Brain microvascular endothelial cell (primary cell): ENCODE measurements around the gene TMEM178B.

Experiments
- DNase-seq: peaks from one replicate; pipeline ENCODE4 v3.0.0-alpha.2; 2020
- H3K27ac ChIP-seq: fragments of 250-450 bp; sonication (Bioruptor Pico); 2 replicates; pipeline ENCODE4 v1.5.1; 2020; ENCODE audit warnings: mild to moderate bottlenecking, moderate library complexity
- H3K27me3 ChIP-seq: fragments of 250-450 bp; sonication (Bioruptor Pico); replicated peaks from 2 replicates; pipeline ENCODE4 v1.5.1; 2020; ENCODE audit warnings: mild to moderate bottlenecking
- H3K36me3 ChIP-seq: fragments of 250-450 bp; sonication (Bioruptor Pico); replicated peaks from 2 replicates; pipeline ENCODE4 v1.5.1; 2020; ENCODE audit warnings: mild to moderate bottlenecking
- H3K4me3 ChIP-seq: 2 replicates; pipeline ENCODE4 v1.5.1; 2011; ENCODE audit warnings: low read depth, mild to moderate bottlenecking, control low read depth, low read length, moderate library complexity
- in situ Hi-C: cut with HindIII; loops from 2 replicates; pipeline ENCODE4 v1.10.0; 2017; ENCODE audit warnings: low sequenced_read_pairs, low pct_ligation_motif_present
- TF ChIP-seq, protein P1 (sequence below): IDR thresholded peaks from 2 replicates; pipeline ENCODE4 v1.5.1; 2011; ENCODE audit warnings: low read depth, mild to moderate bottlenecking, moderate library complexity, low read length, control low read depth, inconsistent platforms; ENCODE audit errors: missing control alignments

The TMEM178B gene

DNA sequence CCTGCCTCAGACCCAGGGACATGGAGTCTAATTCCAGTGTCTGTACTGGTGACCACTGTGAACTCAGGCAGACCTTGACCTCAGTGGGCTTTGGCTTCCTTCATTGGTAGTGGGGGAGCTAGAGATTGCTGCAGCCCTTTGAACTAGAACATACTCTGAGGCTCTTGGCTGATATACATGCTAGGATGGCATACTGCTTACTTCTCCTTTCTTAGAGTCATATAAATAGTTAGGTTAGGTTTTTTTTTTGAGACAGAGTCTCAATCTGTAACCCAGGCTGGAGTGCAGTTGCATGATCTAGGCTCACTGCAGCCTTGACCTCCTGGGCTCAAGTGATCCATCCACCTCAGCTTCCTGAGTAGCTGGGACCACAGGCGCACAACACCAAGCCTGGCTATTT lies 49.7 kb downstream of the TMEM178B start:
- no peaks in the 10 kb centered on the region for H3K27me3 ChIP-seq
- H3K36me3 ChIP-seq, result no peaks in the 10 kb centered on the region
- H3K27ac ChIP-seq, result no peak overlapping the region
- no peak overlapping the region for H3K4me3 ChIP-seq
- TF ChIP-seq, protein P1, sequence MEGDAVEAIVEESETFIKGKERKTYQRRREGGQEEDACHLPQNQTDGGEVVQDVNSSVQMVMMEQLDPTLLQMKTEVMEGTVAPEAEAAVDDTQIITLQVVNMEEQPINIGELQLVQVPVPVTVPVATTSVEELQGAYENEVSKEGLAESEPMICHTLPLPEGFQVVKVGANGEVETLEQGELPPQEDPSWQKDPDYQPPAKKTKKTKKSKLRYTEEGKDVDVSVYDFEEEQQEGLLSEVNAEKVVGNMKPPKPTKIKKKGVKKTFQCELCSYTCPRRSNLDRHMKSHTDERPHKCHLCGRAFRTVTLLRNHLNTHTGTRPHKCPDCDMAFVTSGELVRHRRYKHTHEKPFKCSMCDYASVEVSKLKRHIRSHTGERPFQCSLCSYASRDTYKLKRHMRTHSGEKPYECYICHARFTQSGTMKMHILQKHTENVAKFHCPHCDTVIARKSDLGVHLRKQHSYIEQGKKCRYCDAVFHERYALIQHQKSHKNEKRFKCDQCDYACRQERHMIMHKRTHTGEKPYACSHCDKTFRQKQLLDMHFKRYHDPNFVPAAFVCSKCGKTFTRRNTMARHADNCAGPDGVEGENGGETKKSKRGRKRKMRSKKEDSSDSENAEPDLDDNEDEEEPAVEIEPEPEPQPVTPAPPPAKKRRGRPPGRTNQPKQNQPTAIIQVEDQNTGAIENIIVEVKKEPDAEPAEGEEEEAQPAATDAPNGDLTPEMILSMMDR, result no peak
- in situ Hi-C loops, result no loop called here
- no peak for DNase-seq

DNA sequence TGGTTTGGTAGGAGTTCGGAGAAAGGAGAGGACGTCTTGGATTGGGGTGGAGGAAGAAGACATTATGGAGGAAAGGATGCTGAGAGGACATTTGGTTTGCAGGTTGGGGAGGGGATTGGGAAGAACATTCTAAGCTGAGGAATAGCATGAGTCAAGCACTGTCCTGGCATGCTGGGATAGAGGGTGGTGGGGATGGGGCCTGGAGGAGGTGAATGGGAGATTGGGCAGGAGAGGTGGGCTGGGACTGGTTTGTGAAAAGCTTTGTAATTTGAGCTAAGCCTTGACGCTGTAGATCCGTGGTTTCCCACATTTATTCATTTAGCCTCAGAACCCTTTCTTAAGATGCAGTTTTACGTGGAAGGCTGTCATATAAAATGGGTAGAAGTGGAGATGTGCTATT lies 52.2 kb downstream of the TMEM178B start:
- DNase-seq, result no peak
- in situ Hi-C loops, result no loop called here
- Histone ChIP-seq H3K27ac (no peak overlapping the region), H3K27me3 (no peaks in the 10 kb centered on the region), H3K36me3 (no peaks in the 10 kb centered on the region), H3K4me3 (no peak overlapping the region)
- TF ChIP-seq, protein P1, result no peak

DNA sequence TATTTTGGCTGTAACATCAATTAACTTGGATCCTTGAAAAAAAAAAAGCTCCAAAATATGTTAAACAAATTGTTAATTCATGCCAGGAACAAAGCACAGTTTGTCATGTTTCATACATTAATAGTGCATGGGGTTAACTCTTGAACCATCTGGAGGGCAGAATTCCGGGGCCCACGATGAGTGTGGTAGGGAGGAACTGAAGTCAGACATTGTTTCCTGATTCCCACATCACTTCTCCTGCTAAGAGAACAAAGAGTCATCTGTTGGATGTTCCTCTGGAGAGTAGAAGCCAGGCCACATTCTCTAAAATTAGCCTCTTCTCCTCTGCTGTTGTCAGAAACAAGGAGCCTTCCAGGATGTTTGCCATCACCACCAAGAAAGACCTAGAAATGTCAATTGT lies 54.6 kb downstream of the TMEM178B start:
- no peak for DNase-seq
- in situ Hi-C loops, result no loop called here

DNA sequence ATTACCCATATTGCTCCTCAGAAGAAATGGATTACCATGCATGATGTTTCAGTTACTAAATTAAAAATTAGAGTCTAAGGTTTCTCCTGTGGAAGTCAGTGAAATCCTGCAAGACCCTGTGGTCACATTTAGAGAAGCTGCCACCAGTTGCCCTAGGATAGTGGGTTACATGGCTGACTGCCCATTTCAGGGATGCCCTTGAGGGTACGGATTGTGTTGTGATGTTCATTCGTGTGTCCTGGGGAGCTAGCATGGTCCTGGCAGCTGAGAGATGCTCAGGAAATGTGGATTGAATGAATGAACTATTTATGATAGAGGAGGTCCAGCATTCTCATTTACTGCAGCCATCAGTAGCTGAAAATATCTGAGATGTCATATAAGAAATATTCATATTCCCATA lies 55.1 kb downstream of the TMEM178B start:
- no peak overlapping the region for H3K27ac ChIP-seq
- H3K4me3 ChIP-seq, result no peak overlapping the region
- DNase-seq, result no peak
- in situ Hi-C loops, result no loop called here
- H3K27me3 ChIP-seq, result no peaks in the 10 kb centered on the region
- no peaks in the 10 kb centered on the region for H3K36me3 ChIP-seq
- TF ChIP-seq, protein P1, result no peak

More for the DNA sequence above, 54.6 kb downstream of the TMEM178B start:
- Histone ChIP-seq H3K27me3 (no peaks in the 10 kb centered on the region), H3K36me3 (no peaks in the 10 kb centered on the region), H3K4me3 (no peak overlapping the region), H3K27ac (no peak overlapping the region)
- TF ChIP-seq, protein P1, result no peak

DNA sequence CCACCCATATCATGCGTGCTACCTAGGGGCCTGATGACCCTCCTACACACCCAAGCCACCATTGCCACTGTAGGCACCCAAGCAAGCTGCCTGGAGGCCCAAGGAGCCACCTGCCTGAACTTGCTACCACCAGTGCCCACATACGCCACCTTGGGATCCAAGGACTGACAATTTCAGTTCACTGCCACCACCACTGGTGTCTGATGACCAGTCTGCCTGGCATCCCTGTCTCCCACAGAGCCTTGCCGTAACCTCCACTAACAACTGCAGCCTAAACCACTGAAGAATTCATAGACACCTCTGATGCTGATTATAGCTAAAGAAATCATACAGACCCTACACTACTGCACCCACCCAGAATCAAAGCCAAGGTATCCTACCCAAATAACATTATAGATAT lies 58.8 kb downstream of the TMEM178B start:
- H3K4me3 ChIP-seq, result no peak overlapping the region
- DNase-seq, result no peak
- no peaks in the 10 kb centered on the region for H3K27me3 ChIP-seq
- in situ Hi-C loops, result no loop called here
- TF ChIP-seq, protein P1, result no peak
- no peak overlapping the region for H3K27ac ChIP-seq
- no peaks in the 10 kb centered on the region for H3K36me3 ChIP-seq

DNA sequence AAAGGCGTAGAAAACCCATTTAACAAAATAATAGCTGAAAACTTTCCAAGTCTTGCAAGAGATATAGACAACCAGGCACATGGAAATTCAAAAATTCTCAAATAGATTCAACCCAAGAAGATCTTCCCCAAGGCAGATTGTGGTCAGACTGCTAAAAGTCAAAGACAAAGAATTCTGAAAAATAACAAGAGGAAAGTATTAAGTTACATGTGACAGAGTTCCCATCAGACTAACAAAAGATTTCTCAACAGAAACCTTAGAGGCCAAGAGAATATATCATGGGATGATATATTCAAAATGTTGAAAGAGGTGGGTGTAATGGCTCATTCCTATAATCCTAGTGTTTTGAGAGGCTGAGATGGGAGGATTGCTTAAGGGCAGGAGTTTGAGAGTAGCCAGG lies 59.8 kb downstream of the TMEM178B start:
- peak; percentile 9 for DNase-seq
- in situ Hi-C loops, result no loop called here
- Histone ChIP-seq H3K4me3 (no peak overlapping the region), H3K27ac (no peak overlapping the region), H3K27me3 (no peaks in the 10 kb centered on the region), H3K36me3 (no peaks in the 10 kb centered on the region)
- TF ChIP-seq, protein P1, result no peak
